Activated T-cell treated with anti-CD3 and anti-CD28 coated beads, Interleukin-2, amount 50 U/mL, for 72 hours (primary cell): ENCODE measurements around the gene C13orf46. TPM values are rescaled to one million over a fixed set of nuclear protein-coding genes. Genes with fewer than 3 reads are reported as not detected.

Experiments used
- ATAC-seq, 2 donors: fragments of 150-1000 bp; cut with Tn5 transposase; replicated peaks in 1 of 2; 2 replicates each; pipeline ENCODE4 v1.10.0; 2021; ENCODE audit warnings: moderate library complexity in 2 of 2, mild to moderate bottlenecking in 1 of 2
- DNase-seq, 2 donors: peaks; one replicate each; pipeline ENCODE4 v3.0.0; 2021 to 2022; ENCODE audit warnings: mixed read lengths in 1 of 2
- H3K27ac Mint-ChIP-seq: one replicate; pipeline ENCODE4 v1.8.0; 2022; ENCODE audit warnings: mild to moderate bottlenecking, moderate library complexity, mixed read lengths
- H3K27me3 Mint-ChIP-seq: one replicate; pipeline ENCODE4 v1.8.0; 2022; ENCODE audit warnings: low read depth, mixed read lengths
- H3K36me3 Mint-ChIP-seq, 2 donors: one replicate each; pipeline ENCODE4 v1.8.0; 2022; ENCODE audit warnings: mixed read lengths in 2 of 2, mild to moderate bottlenecking in 1 of 2; ENCODE audit not compliant: insufficient read depth in 2 of 2
- H3K4me1 Mint-ChIP-seq: one replicate; pipeline ENCODE4 v1.8.0; 2022; ENCODE audit warnings: low read depth, mixed read lengths
- H3K4me3 Mint-ChIP-seq, 2 donors: one replicate each; pipeline ENCODE4 v1.8.0; 2022; ENCODE audit warnings: mild to moderate bottlenecking in 2 of 2, mixed read lengths in 2 of 2, moderate library complexity in 2 of 2
- H3K9me3 Mint-ChIP-seq, 2 donors: one replicate each; pipeline ENCODE4 v1.8.0; 2022; ENCODE audit warnings: mixed read lengths in 2 of 2
- total RNA-seq, 2 donors: library from RNA; stranded (reverse); gene quantifications; one replicate each; pipeline ENCODE4 v1.2.3, GENCODE V29; 2022

The C13orf46 gene
- total RNA-seq, 2 donors from 2014 or later, result 4.6 to 6.9 TPM

DNA sequence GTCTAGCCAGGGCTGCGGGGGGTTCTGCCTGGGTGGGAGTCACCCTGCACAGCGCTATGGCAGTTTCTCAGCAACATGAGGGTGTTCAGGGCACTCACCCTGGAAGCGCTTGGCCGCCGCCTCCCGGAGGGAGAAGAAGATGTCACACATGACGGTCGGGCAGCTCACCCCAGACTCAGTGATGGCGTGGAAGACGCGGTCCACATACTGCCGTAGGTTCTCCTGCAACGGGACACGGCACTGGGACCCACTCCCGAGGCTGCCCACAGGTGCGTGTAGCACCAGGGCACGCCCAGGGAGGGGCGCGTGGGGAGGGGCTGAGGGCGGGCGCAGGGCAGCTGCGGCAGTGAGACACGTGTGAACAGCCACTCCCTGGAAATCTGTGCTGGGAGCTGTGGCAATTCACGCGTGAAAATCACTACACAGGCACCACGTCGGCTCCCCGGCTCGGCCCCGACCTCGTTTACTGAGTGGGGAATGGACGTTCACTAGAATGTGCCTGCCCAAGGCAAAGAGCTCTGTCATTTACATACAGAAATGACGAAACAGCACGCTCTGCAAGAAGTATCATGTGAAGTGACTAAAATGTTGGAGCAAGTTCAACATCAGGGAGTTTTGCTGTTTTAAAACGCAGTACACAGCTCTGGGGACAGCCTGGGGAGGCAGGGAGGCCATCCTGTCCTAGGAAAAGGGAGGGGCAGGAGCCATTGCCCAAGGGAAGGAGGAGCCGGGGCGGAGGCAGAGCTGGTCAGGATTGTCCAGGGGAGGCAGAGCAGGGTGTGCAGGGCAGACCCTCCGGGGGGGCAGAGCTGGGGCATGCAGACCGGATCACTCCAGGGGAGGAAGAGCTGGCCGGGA lies 41.5 kb upstream of the C13orf46 start:
- DNase-seq (no peak), ATAC-seq (no peak)
- H3K4me3 Mint-ChIP-seq, result peak overlapping the region in 1 of 2 donors; percentile 22
- H3K9me3 Mint-ChIP-seq, result no peaks in the 10 kb centered on the region
- no peaks in the 10 kb centered on the region for H3K27me3 Mint-ChIP-seq
- peaks cover 2 to 10% of the 10 kb centered on the region in 2 donors for H3K36me3 Mint-ChIP-seq
- H3K27ac Mint-ChIP-seq, result peak overlapping the region; percentile 48
- H3K4me1 Mint-ChIP-seq, result peaks cover 20% of the 10 kb centered on the region

DNA sequence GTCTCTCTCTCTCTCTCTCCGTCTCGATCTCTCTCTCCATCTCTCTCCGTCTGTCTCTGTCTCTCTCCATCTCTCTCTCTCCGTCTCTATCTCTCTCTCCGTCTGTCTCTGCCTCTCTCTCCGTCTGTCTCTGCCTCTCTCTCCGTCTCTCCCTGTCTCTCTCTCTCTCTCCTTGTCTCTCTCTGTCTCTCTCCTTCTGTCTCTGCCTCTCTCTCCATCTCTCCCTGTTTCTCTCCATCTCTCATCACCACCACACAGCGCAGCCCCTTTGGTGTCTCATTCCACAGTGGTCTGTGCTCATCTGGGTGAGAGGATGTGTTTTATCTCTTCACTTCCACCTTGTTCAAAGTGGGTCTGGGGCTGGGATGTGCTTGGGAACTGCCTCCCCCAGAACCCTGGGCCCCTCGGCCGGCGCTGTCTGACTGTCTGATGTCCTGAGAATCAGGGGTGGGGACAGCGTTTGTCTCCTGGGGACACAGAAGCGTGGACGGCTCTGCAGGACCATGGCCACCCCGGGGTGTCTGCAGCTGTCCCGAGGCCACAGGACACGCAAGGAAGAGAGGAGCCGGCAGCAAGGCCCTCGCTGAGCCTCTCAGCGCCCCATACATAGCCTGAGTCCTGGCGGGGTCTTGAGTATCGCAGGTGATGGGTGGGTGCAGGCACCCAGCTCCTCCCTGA lies 40.2 kb upstream of the C13orf46 start:
- H3K9me3 Mint-ChIP-seq, result no peaks in the 10 kb centered on the region
- ATAC-seq (no peak), DNase-seq (no peak)
- peaks cover 20% of the 10 kb centered on the region for H3K4me1 Mint-ChIP-seq
- H3K36me3 Mint-ChIP-seq, result peaks cover 2 to 10% of the 10 kb centered on the region in 2 donors
- H3K27ac Mint-ChIP-seq, result no peak overlapping the region
- no peaks in the 10 kb centered on the region for H3K27me3 Mint-ChIP-seq
- H3K4me3 Mint-ChIP-seq, result no peak overlapping the region

DNA sequence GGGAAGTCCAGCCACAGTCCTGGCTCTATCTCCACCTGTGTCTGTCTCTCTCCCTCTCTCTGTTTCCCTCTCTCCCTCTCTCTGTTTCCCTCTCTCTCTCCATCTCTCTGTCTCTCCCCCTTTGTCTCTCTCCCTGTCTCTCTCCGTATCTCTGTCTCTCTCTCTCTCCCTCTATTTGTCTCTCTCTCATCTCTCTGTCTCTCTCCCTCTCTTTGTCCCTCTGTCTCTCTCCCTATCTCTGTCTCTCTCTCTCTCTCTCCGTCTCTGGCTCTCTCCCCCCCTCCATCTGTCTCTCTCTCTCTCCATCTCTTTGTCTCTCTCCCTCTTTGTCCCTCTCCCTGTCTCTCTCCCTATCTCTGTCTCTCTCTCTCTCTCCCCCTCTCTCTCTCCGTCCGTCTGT lies 39.5 kb upstream of the C13orf46 start:
- Mint-ChIP-seq H3K4me1 (peaks cover 20% of the 10 kb centered on the region), H3K9me3 (no peaks in the 10 kb centered on the region), H3K27ac (no peak overlapping the region), H3K4me3 (no peak overlapping the region), H3K36me3 (peaks cover 2 to 10% of the 10 kb centered on the region in 2 donors), H3K27me3 (no peaks in the 10 kb centered on the region)
- no peak for DNase-seq
- ATAC-seq, result no peak

DNA sequence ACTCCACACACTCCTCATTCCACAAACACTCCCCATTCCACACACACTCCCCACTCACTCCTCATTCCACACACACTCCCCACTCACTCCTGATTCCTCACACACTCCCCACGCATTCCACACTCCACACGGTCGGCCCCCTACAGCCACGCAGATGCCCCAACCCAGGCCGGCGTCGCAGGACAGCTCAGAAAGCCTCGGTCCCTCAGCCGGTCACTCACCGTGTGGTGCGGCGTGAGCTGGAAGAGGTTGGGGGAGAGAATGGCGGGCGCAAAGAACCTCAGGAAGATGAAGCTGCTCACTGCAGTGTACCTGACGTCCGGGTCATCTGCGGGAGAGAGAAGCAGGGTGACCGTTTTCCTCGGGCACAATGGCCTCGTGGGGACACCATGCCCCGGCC lies 39.0 kb upstream of the C13orf46 start:
- DNase-seq (no peak), ATAC-seq (no peak)
- peaks cover 20% of the 10 kb centered on the region for H3K4me1 Mint-ChIP-seq
- H3K4me3 Mint-ChIP-seq, result no peak overlapping the region
- peaks cover 2 to 10% of the 10 kb centered on the region in 2 donors for H3K36me3 Mint-ChIP-seq
- H3K27ac Mint-ChIP-seq, result no peak overlapping the region
- no peaks in the 10 kb centered on the region for H3K27me3 Mint-ChIP-seq
- no peaks in the 10 kb centered on the region for H3K9me3 Mint-ChIP-seq

DNA sequence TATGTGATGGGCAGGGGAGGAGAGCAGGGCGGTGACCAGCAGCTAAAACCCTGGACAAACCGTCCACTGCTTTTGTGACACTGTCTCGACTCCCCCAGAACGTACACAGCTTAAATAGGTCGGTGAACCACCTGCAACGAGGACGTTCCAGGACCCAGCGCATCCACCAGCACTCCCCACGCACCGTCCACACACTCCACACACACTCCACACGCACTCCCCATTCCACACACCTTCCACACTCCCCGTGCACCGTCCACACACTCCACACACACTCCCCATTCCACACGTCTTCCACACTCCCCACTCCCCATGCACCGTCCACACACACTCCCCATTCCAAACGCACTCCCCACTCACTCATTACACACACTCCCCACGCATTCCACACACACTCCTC lies 38.3 kb upstream of the C13orf46 start:
- H3K27ac Mint-ChIP-seq, result no peak overlapping the region
- no peak for ATAC-seq
- peaks cover 2 to 10% of the 10 kb centered on the region in 2 donors for H3K36me3 Mint-ChIP-seq
- H3K9me3 Mint-ChIP-seq, result no peaks in the 10 kb centered on the region
- H3K4me1 Mint-ChIP-seq, result peaks cover 20% of the 10 kb centered on the region
- H3K27me3 Mint-ChIP-seq, result no peaks in the 10 kb centered on the region
- H3K4me3 Mint-ChIP-seq, result no peak overlapping the region
- DNase-seq, result no peak

DNA sequence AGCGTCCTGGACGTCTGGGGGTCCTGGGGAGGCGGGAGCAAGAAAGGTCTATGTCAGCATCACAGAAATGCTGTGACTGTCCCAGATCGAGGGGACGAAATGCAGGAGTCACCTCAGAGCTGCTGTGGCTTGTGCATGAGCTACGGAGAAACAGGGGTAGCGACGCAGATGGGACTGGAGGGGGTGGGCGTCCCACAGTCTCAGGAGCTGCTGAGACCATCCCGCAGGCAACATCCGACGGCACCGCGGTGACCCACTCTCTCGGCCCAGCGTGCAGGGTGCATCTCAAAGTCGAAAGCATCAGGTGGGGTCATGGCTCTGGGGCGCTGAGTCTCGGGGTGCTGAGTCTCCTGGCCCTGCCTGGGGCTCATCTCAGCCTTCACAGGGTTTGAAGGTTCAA lies 37.4 kb upstream of the C13orf46 start:
- H3K9me3 Mint-ChIP-seq, result no peaks in the 10 kb centered on the region
- H3K36me3 Mint-ChIP-seq, result peaks cover 2 to 6% of the 10 kb centered on the region in 2 donors
- ATAC-seq (no peak), DNase-seq (no peak)
- H3K4me3 Mint-ChIP-seq, result no peak overlapping the region
- H3K4me1 Mint-ChIP-seq, result peaks cover 14% of the 10 kb centered on the region
- H3K27me3 Mint-ChIP-seq, result no peaks in the 10 kb centered on the region
- peak overlapping the region; percentile 62 for H3K27ac Mint-ChIP-seq

DNA sequence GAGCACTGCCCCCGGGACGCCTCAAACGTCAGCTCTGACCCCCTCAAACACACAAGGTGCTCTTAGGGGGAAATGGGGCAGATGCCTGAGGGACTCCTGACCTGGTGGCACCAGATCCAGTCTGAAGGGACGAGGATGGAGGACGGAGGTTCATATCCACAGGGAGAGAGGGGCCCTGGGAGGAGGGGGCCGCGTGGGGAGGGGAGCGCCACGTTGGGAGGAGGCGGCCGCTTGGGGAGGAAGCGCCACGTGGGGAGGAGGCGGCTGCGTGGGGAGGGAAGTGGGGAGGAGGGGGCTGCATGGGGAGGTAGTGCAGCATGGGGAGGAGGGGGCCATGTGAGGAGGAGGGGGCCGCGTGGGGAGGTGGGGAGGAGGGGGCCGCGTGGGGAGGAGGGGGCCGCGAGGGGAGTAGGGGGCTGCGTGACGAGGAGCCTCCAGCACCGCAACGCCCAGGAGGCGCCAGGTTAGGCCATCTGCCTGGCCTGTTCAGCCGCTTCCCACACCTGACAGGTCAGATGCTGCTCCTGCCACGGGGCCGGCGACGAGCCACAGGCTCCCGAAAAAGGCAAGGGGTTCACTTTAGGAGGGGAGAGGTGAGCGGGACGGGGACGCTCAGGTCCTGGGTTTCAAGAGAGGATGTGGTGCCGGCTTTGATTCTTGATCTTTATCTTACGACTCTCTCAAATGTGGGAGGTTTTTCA lies 36.7 kb upstream of the C13orf46 start:
- Mint-ChIP-seq H3K27me3 (no peaks in the 10 kb centered on the region), H3K27ac (peak overlapping the region; percentile 62)

DNA sequence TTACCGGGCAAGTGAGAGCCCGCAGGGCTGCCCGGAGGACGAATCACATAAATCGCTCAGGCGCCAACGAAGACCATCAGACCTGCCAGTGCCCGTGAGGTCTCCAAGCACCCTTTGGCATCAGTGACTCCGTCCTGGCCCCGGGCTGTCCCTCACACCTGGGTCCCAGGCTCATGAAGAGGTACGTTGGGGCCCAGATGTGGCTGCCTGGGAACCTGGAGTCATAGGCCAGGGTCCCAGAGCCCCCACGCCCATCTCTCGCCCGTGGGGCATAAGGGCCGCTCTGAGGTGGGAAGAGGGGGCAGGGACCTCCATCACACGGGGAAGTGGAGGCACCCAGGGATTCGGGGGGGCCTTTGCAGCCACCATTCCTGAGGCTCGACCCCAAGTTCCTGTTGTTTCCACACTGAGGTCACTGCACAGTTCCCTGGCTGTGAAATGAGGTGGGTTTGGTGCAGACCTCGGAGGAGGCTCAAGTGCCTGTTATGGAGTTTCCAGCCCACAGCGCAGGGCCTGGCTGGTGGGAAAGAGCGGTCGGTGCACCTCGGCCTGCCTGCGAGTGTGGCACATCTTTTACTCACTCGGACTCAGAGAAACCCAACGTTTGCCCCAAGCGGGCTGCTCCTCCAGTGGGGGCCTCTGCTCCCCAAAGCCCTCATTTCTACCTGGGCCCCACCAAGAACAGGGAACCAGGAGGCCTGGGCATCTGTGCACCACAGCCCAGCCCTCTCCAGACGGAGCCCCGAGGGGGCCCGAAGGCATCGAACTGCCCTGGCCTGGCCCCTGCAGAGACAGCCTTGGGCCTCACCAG lies 35.9 kb upstream of the C13orf46 start:
- no peak for ATAC-seq
- no peak for DNase-seq
- Mint-ChIP-seq H3K27ac (no peak overlapping the region), H3K4me3 (no peak overlapping the region), H3K36me3 (peaks cover 2 to 4% of the 10 kb centered on the region in 2 donors), H3K27me3 (no peaks in the 10 kb centered on the region), H3K9me3 (no peaks in the 10 kb centered on the region), H3K4me1 (peaks cover 5% of the 10 kb centered on the region)

More for the DNA sequence above, 36.7 kb upstream of the C13orf46 start:
- peaks cover 7% of the 10 kb centered on the region for H3K4me1 Mint-ChIP-seq
- ATAC-seq, result no peak
- H3K4me3 Mint-ChIP-seq, result no peak overlapping the region
- peaks cover 2 to 5% of the 10 kb centered on the region in 2 donors for H3K36me3 Mint-ChIP-seq
- H3K9me3 Mint-ChIP-seq, result no peaks in the 10 kb centered on the region
- no peak for DNase-seq

DNA sequence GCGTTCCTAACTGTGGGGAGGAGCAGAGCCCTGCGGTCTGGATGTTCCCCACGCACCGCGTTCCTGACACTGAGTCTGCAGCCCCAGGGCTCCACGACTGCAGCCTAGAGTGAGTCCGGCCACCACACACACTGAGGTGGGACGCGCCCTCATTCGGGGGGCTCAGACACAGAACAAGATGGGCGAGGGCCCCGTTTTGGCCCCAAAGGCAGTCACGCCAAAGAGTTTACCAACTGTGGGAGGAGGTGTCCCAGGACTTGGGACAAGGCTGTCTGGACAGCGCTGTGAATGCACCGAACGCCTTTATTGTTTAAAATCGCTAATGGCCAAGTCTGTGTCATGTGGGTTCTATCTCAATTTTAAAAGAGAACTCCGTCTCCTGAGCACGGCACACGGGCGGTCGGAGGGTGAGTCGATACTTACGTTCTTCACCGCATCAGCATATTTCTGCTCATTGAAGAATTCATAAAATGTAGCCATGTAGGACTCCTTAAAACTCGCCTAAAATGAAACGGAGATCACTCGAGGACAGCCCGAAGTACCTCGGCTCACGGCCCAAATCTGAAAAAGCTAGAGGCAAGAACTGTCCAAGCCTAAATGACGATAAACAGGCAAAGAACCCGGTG lies 35.2 kb upstream of the C13orf46 start:
- Mint-ChIP-seq H3K9me3 (no peaks in the 10 kb centered on the region), H3K36me3 (peaks cover 2 to 4% of the 10 kb centered on the region in 2 donors), H3K4me3 (no peak overlapping the region), H3K27me3 (no peaks in the 10 kb centered on the region), H3K4me1 (peaks cover 5% of the 10 kb centered on the region), H3K27ac (no peak overlapping the region)
- no peak for DNase-seq
- ATAC-seq, result no peak

DNA sequence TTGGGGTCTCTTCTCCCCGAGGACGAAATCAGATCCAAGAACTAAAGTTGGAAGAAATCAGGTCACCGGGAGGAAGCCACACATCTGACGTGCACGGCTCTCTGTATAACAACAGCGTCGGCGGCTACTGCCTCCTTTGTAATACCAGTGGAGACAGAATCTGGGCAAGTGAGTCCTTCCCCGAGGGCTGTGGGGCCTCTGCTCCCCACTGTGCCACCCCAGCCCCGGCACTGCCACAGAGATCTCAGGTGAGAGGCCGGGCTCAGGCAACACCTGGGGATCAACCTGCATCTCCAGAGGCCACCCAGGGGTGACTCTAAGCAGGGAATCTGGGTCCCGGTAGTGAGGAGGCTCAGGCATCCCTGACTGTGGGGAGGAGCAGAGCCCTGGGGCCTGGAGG lies 33.7 kb upstream of the C13orf46 start:
- H3K4me1 Mint-ChIP-seq, result peaks cover 5% of the 10 kb centered on the region
- peaks cover 2 to 4% of the 10 kb centered on the region in 2 donors for H3K36me3 Mint-ChIP-seq
- DNase-seq (no peak), ATAC-seq (no peak)
- H3K4me3 Mint-ChIP-seq, result no peak overlapping the region
- no peaks in the 10 kb centered on the region for H3K27me3 Mint-ChIP-seq
- no peaks in the 10 kb centered on the region for H3K9me3 Mint-ChIP-seq
- no peak overlapping the region for H3K27ac Mint-ChIP-seq

DNA sequence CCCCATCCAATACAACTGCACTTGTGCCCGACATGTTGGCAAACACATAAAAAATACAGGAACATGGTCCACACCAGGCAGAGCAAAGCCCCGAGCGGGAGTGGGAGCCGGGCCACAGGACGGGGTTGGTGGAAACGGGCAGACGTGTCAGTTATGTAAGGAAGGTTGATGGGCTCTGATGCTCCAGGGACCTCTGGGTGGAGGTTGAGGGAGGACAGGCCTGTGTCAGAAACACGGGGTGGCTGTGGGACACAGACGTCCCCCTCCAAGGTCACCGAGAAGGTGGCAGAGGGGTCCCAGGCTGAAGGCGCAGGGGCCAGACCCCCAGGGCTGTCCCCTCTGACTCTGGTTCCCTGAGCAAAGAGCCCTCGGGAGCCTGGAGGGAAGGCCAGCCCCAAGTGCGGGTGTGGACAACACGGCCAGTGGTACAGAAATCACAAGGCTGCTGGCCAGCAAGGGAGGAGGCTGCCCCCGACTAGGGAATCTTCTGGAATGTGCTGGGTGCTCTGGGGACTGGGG lies 31.4 kb upstream of the C13orf46 start:
- Mint-ChIP-seq H3K27ac (no peak overlapping the region), H3K4me1 (no peaks in the 10 kb centered on the region), H3K27me3 (no peaks in the 10 kb centered on the region), H3K36me3 (peaks cover 0 to 1% of the 10 kb centered on the region in 2 donors), H3K9me3 (no peaks in the 10 kb centered on the region), H3K4me3 (no peak overlapping the region)
- DNase-seq, result no peak
- no peak for ATAC-seq
